Fibroblast of lung (primary cell): ENCODE data around the gene ADH5.

Experiments used
- EZH2 ChIP-seq: IDR thresholded peaks from 2 replicates; pipeline ENCODE4 v1.5.1; 2012; ENCODE audit warnings: low read length, control low read depth, mild to moderate bottlenecking; ENCODE audit errors: missing control alignments
- TF ChIP-seq, protein P1 (sequence below), 2 donors: IDR thresholded peaks in 1 of 2; conservative IDR thresholded peaks in 1 of 2; 1 replicate in 1 of 2; 2 replicates in 1 of 2; pipeline ENCODE4 v1.5.1; 2011 to 2012; ENCODE audit warnings: low read length in 2 of 2, control low read depth in 1 of 2, inconsistent platforms in 1 of 2, low read depth in 1 of 2, mild to moderate bottlenecking in 1 of 2

DNA sequence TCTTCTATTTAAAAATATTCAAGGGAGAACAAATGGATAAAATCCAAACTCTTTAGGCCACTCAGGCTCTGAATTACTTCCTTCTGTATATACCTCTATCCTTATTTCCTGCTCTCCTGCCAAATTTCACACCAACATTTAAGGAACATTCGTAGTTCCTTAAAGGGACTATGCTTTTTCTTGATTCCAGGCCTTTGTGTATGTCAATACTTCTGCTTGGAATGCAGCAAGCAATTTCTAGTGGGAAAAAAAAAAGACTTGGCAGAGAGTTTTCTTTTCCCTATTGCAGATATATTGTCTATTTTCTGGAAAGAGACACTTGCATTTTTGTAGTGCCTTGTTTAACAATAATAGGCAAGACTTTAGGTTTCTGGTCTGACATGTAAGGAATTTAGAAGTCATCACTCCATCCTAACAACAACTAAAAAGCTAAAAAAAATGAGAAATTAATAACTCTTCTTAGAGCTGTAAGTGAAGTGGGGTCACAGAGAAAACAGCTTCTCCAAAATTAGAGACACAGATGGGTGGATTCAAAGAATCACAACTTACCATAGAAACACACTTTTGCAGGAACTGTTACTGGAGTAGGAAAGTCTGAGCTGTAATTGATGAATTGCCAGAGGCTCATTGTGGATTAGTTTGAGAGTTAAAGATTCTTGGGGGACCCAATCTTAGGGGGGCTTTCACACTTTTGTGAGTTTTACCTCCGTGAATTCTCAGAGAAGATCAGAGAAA, 2.1 kb upstream of the ADH5 start:
- TF ChIP-seq, protein P1, sequence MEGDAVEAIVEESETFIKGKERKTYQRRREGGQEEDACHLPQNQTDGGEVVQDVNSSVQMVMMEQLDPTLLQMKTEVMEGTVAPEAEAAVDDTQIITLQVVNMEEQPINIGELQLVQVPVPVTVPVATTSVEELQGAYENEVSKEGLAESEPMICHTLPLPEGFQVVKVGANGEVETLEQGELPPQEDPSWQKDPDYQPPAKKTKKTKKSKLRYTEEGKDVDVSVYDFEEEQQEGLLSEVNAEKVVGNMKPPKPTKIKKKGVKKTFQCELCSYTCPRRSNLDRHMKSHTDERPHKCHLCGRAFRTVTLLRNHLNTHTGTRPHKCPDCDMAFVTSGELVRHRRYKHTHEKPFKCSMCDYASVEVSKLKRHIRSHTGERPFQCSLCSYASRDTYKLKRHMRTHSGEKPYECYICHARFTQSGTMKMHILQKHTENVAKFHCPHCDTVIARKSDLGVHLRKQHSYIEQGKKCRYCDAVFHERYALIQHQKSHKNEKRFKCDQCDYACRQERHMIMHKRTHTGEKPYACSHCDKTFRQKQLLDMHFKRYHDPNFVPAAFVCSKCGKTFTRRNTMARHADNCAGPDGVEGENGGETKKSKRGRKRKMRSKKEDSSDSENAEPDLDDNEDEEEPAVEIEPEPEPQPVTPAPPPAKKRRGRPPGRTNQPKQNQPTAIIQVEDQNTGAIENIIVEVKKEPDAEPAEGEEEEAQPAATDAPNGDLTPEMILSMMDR (conservative IDR thresholded peaks at IDR 0.05 in 1 of 2, IDR thresholded peaks at IDR 0.05 in 1 of 2; ENCODE audit: low read depth in 1 of 2, low read length in 2 of 2) = no peak
- TF ChIP-seq EZH2 = no peak
